Activated T-helper 1 cell treated with anti-CD3 and anti-CD28 coated beads, Interleukin-12 subunit alpha, Interleukin-12 subunit beta, Interleukin-2, Interleukin-4 antibody, amounts not matched to agents 30 ng/mL and 10 ng/mL and 1 ng/mL, durations not matched to agents 14 hours and 24 hours and 36 hours (primary cell): ENCODE measurements around the gene TBATA. TPM values are rescaled to one million over a fixed set of nuclear protein-coding genes. Genes with fewer than 3 reads are reported as not detected.

Experiments used
- DNase-seq: peaks from one replicate; pipeline ENCODE4 v3.0.0; 2021; ENCODE audit warnings: low spot score
- H3K27ac Mint-ChIP-seq: one replicate; pipeline ENCODE4 v1.8.0; 2021; ENCODE audit warnings: mild to moderate bottlenecking, mixed read lengths
- H3K27me3 Mint-ChIP-seq: one replicate; pipeline ENCODE4 v1.8.0; 2022; ENCODE audit warnings: mild to moderate bottlenecking, moderate library complexity, mixed read lengths; ENCODE audit not compliant: insufficient read depth
- H3K36me3 Mint-ChIP-seq: one replicate; pipeline ENCODE4 v1.8.0; 2021; ENCODE audit warnings: low read depth, mixed read lengths
- H3K4me1 Mint-ChIP-seq: one replicate; pipeline ENCODE4 v1.8.0; 2021; ENCODE audit warnings: low read depth, mixed read lengths
- H3K4me3 Mint-ChIP-seq: one replicate; pipeline ENCODE4 v1.8.0; 2021; ENCODE audit warnings: mild to moderate bottlenecking, moderate library complexity, mixed read lengths
- H3K9me3 Mint-ChIP-seq: one replicate; pipeline ENCODE4 v1.8.0; 2021; ENCODE audit warnings: mixed read lengths
- intact Hi-C: fragments of 100-400 bp; cut with micrococcal nuclease; formaldehyde crosslinking; loops from one replicate; pipeline ENCODE4 v1.15.1; 2024
- total RNA-seq: library from RNA; stranded (reverse); gene quantifications from 2 replicates; pipeline ENCODE4 v1.2.3, GENCODE V29; 2022

TBATA gene
- total RNA-seq, 1 donor from 2014 or later: not detected

DNA sequence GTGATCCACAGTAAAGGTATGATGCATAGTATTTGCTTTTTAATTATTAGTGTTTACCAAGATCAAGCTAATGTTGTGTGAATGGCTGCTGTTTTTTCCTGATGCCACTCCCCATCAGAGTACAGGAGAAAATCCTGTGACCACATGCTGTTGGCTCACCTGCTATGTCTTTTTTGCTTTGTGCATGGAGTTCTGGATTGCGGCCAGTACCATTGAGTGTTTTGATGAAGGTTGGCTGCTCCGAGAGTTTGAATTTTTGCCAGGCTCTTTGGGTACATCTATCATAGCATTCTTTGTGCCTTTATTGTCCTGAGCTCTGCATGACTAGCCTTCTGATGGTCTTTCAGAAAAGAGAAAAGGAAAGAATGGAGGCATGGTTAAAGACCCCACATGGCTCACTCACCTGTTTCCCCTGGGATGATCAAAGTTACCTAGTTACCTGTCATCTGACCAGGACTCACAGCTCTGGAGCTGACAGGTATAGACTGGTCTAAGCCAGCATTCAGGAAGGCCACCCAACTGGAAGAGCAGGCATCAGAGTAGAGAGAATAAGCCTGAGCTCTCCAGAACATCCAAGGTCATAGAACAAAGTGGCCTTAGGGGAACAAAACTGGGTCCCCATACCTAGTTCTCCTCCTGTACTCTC lies 18.7 kb upstream of the TBATA start:
- Mint-ChIP-seq H3K4me1 (no peaks in the 10 kb centered on the region), H3K36me3 (no peaks in the 10 kb centered on the region), H3K27ac (no peak overlapping the region), H3K9me3 (no peaks in the 10 kb centered on the region), H3K4me3 (no peak overlapping the region), H3K27me3 (peaks cover 21% of the 10 kb centered on the region)
- no peak for DNase-seq
- intact Hi-C loops: no loop called here

DNA sequence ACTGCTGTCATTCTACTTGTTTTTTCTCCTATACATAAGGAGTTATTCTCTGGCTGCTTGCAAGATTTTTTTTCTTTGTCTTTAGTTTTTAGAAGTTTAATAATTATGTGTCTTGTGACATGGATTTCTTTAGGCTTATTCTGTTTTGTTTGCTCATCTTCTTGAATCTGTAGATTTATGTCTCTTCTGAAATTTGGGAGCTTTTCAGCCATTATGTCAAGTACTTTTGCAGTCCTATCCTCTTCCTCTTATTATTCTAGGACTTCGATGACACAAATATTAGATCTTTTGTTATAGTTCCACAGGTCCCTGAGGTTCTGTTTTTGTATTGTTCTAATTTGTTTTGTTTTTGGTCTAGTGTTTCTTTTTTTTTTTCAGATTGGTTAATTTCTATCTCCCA lies 16.7 kb upstream of the TBATA start:
- intact Hi-C loops: no loop called here
- Mint-ChIP-seq H3K9me3 (peaks cover under 1% of the 10 kb centered on the region), H3K36me3 (no peaks in the 10 kb centered on the region), H3K4me3 (no peak overlapping the region), H3K27ac (no peak overlapping the region), H3K27me3 (peaks cover 23% of the 10 kb centered on the region), H3K4me1 (no peaks in the 10 kb centered on the region)
- DNase-seq: no peak

GRCh38 chr10:70799124-70799523 lies 13.9 kb upstream of the TBATA start:
- Mint-ChIP-seq H3K27ac (no peak overlapping the region), H3K4me3 (no peak overlapping the region), H3K9me3 (peaks cover 5% of the 10 kb centered on the region), H3K4me1 (no peaks in the 10 kb centered on the region), H3K36me3 (no peaks in the 10 kb centered on the region), H3K27me3 (peaks cover 28% of the 10 kb centered on the region)
- DNase-seq: no peak
- intact Hi-C loops: no loop called here

- no peaks in the 10 kb centered on the region for H3K4me1 Mint-ChIP-seq
- DNase-seq: no peak
- H3K9me3 Mint-ChIP-seq: peaks cover 5% of the 10 kb centered on the region
- no peaks in the 10 kb centered on the region for H3K36me3 Mint-ChIP-seq
- no peak overlapping the region for H3K27ac Mint-ChIP-seq
- H3K27me3 Mint-ChIP-seq: peaks cover 30% of the 10 kb centered on the region
- no peak overlapping the region for H3K4me3 Mint-ChIP-seq
- intact Hi-C loops: no loop called here
These were observed 12.7 kb upstream of the TBATA start for GRCh38 chr10:70797840-70798239.

- intact Hi-C loops: no loop called here
- Mint-ChIP-seq H3K4me1 (no peaks in the 10 kb centered on the region), H3K36me3 (no peaks in the 10 kb centered on the region), H3K27me3 (peaks cover 38% of the 10 kb centered on the region), H3K4me3 (no peak overlapping the region), H3K9me3 (peaks cover 5% of the 10 kb centered on the region), H3K27ac (no peak overlapping the region)
- DNase-seq: no peak
These were observed 10.4 kb upstream of the TBATA start for GRCh38 chr10:70795613-70796012.

DNA sequence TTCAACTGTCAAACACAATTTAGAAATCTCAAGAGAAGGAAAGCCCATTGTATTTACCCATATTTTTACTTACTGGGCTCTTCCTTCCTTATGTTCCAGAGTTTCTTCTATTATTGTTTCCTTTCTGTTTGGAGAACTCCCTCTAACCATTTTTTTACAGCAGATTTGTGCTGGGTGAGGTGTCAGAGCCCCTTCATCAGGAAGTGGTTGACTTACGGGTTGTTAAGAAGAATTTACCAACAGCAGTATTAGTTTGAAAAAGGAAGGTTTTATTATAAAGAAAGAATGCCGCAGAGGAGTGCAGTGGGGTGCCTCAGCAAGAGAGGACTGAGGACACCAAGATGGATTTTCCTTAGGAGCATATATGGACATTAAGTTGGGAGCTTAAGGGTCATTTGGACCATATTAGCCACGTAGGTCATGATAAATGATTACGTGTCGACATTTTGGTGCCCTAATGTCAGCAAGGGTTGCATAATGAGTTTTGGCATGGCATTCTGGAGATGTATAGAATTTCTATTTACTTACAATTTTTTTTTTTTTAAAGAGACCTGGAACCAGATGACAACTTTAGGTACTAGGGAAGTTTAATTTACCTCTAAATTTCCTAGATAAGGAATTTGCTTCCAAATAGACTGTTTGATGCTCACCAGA lies 6.3 kb upstream of the TBATA start:
- Mint-ChIP-seq H3K4me1 (peaks cover 7% of the 10 kb centered on the region), H3K4me3 (no peak overlapping the region), H3K36me3 (no peaks in the 10 kb centered on the region), H3K27ac (no peak overlapping the region), H3K27me3 (peaks cover 56% of the 10 kb centered on the region), H3K9me3 (peaks cover 2% of the 10 kb centered on the region)
- no peak for DNase-seq
- intact Hi-C loops: no loop called here

GRCh38 chr10:70786799-70787415 lies 1.7 kb upstream of the TBATA start:
- H3K27me3 Mint-ChIP-seq: peaks cover 41% of the 10 kb centered on the region
- intact Hi-C loops: no loop called here
- H3K4me1 Mint-ChIP-seq: peaks cover 7% of the 10 kb centered on the region
- no peak overlapping the region for H3K4me3 Mint-ChIP-seq
- H3K9me3 Mint-ChIP-seq: no peaks in the 10 kb centered on the region
- H3K36me3 Mint-ChIP-seq: no peaks in the 10 kb centered on the region
- no peak overlapping the region for H3K27ac Mint-ChIP-seq
- DNase-seq: no peak

GRCh38 chr10:70784471-70784870 lies 706 bp downstream of the TBATA start:
- H3K27ac Mint-ChIP-seq: no peak overlapping the region
- H3K4me3 Mint-ChIP-seq: no peak overlapping the region
- H3K9me3 Mint-ChIP-seq: no peaks in the 10 kb centered on the region
- intact Hi-C loops: no loop called here
- DNase-seq: no peak
- H3K27me3 Mint-ChIP-seq: peaks cover 20% of the 10 kb centered on the region
- peaks cover 7% of the 10 kb centered on the region for H3K4me1 Mint-ChIP-seq
- H3K36me3 Mint-ChIP-seq: no peaks in the 10 kb centered on the region

- H3K27ac Mint-ChIP-seq: no peak overlapping the region
- H3K36me3 Mint-ChIP-seq: no peaks in the 10 kb centered on the region
- DNase-seq: no peak
- H3K4me1 Mint-ChIP-seq: peaks cover 7% of the 10 kb centered on the region
- H3K27me3 Mint-ChIP-seq: peaks cover 17% of the 10 kb centered on the region
- intact Hi-C loops: no loop called here
- no peaks in the 10 kb centered on the region for H3K9me3 Mint-ChIP-seq
- H3K4me3 Mint-ChIP-seq: no peak overlapping the region
These were observed 1.2 kb downstream of the TBATA start for GRCh38 chr10:70784016-70784415.

- DNase-seq: no peak
- intact Hi-C loops: no loop called here
- no peak overlapping the region for H3K4me3 Mint-ChIP-seq
- peaks cover 9% of the 10 kb centered on the region for H3K27me3 Mint-ChIP-seq
- H3K4me1 Mint-ChIP-seq: peaks cover 7% of the 10 kb centered on the region
- H3K9me3 Mint-ChIP-seq: no peaks in the 10 kb centered on the region
- no peak overlapping the region for H3K27ac Mint-ChIP-seq
- H3K36me3 Mint-ChIP-seq: no peaks in the 10 kb centered on the region
These were observed 2.2 kb downstream of the TBATA start for GRCh38 chr10:70782746-70783680.

GRCh38 chr10:70782086-70782745 lies 3.0 kb downstream of the TBATA start:
- Mint-ChIP-seq H3K36me3 (no peaks in the 10 kb centered on the region), H3K27me3 (peaks cover 9% of the 10 kb centered on the region), H3K4me3 (no peak overlapping the region), H3K9me3 (no peaks in the 10 kb centered on the region), H3K4me1 (peaks cover 6% of the 10 kb centered on the region), H3K27ac (no peak overlapping the region)
- no peak for DNase-seq
- intact Hi-C loops: no loop called here

- no peak overlapping the region for H3K27ac Mint-ChIP-seq
- H3K9me3 Mint-ChIP-seq: no peaks in the 10 kb centered on the region
- no peak overlapping the region for H3K4me3 Mint-ChIP-seq
- H3K27me3 Mint-ChIP-seq: peaks cover 5% of the 10 kb centered on the region
- no peaks in the 10 kb centered on the region for H3K4me1 Mint-ChIP-seq
- H3K36me3 Mint-ChIP-seq: no peaks in the 10 kb centered on the region
- no peak for DNase-seq
- intact Hi-C loops: no loop called here
These were observed 3.6 kb downstream of the TBATA start for GRCh38 chr10:70781461-70782051.
